ENCODE measurements around the gene ANKIB1.
"Not testable (repeated sequence)": the region's sequence is repeated elsewhere in the genome, so short reads cannot be mapped to it uniquely, and the experiment has no call there.

Gene ANKIB1

GRCh38 chr7:92410162-92410561 lies 164.4 kb downstream of the ANKIB1 start:
- DNase-seq = not testable (repeated sequence)

- no peak for DNase-seq
Observed at GRCh38 chr7:92412745-92413144, 167.0 kb downstream of the ANKIB1 start.

GRCh38 chr7:92413550-92413949 lies 167.8 kb downstream of the ANKIB1 start:
- DNase-seq = no peak

GRCh38 chr7:92415225-92415624 lies 169.5 kb downstream of the ANKIB1 start:
- DNase-seq = no peak

- DNase-seq = no peak
Observed at GRCh38 chr7:92417913-92418312, 172.1 kb downstream of the ANKIB1 start.

- no peak for DNase-seq
Observed at GRCh38 chr7:92421676-92422435, 176.1 kb downstream of the ANKIB1 start.

DNA sequence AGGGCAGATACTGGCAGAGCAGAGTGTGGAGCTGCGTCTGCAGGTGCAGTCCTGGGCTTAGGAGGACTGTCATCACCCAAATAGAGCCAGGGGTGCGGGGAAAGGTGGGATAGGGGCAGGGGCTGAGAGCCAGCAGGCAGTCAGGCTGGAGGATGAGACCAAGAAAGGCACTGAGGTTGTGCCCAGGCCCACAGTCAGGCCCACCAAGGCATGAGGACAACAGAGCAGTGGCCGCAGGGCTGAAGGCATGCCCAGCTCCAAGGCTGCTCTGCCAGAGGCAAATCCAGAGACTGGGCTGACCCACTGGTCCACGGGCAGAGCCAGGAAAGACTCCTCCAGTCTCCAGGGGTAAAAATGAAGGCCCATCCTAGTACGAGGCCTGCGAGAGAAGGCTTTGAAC lies 177.2 kb downstream of the ANKIB1 start:
- no peak for DNase-seq

DNA sequence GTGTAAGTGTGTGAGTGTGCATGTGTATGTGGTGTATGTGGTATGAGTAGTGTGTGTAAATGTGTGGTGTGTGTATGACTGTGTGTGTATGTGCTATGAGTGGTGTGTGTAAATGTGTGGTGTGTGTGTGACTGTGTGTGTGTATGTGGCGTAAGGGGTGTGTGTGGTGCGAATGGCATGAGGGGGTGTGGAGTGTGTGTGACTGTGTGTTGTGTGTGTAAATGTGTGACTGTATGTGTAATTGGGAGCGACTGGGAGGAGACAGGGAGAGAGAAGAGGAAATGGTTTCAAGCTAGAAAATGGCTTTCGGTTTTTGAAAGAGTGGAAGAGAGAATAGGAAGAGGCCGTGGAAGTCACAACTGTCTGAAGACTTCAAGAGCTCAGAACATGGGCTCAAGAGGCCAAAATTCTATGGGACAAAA lies 177.9 kb downstream of the ANKIB1 start:
- no peak for DNase-seq

GRCh38 chr7:92425311-92425947 lies 179.7 kb downstream of the ANKIB1 start:
- DNase-seq = peak; percentile 14

GRCh38 chr7:92427193-92427592 lies 181.4 kb downstream of the ANKIB1 start:
- no peak for DNase-seq

- DNase-seq = no peak
Observed at GRCh38 chr7:92432299-92432946, 186.6 kb downstream of the ANKIB1 start.

GRCh38 chr7:92433019-92433418 lies 187.2 kb downstream of the ANKIB1 start:
- no peak for DNase-seq

- DNase-seq = no peak
Observed at GRCh38 chr7:92435542-92435941, 189.8 kb downstream of the ANKIB1 start.

DNA sequence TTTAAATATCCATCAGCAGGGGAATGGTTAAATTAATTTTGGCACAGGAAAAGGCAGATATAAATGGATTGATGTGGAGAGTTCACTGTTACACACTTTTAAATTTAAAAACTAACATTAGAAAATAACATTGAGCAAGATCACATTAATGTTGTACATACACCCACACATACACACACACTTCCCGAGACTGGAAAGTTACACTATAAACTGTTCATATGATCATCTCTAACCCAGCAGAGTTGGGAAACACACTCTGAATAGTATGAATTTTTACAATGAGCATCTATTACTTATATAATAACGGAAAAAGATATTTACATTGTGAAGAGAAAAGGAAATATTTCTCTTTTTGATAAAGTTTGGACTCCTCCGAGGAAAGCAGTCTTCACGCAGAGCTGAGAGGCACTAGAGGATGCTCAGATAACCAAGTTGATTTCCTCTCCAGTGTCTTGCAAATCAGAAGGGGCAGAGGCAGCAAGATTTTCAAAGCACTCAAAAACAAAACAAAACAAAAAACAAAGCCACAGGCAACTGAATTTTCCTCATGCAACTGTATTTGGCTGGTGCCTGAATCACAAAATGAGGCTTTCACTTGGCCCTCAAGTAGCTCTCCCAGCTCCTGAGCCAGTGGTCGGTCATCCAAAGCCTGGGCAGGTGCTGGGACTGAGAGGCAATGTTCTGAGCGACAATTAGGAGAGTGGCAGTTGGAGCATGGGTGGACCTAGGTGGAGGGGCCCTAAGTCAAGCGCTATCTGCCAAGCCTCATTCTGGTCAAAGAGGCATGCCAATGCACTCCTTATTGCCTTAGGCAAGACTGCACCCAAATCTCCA lies 191.1 kb downstream of the ANKIB1 start:
- DNase-seq = no peak

DNA sequence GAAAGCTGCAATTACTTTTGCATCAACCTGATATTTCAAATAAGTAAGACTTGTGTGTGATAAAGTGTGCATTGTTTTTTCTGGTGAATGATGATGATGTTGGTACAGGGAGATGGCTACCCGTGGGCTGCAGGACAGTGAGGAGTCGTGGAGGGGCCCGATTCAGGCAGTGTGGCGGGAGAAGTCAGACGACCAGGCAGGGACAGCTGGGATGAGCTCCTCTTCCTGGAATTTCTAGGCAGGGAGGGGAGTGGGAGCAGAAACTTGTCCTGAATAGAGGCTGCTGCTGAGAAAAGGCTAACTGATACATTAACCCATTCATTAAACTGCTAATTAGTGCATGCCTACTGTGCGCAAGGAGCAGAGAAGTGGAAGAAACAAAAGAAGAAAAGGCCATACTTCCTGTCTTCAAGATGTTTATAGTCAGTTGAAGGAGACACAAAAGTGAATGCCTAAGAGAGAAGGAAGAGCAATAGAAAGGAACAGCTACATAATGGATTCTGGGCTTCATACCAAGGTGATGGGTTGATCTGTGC lies 192.2 kb downstream of the ANKIB1 start:
- DNase-seq = no peak

DNA sequence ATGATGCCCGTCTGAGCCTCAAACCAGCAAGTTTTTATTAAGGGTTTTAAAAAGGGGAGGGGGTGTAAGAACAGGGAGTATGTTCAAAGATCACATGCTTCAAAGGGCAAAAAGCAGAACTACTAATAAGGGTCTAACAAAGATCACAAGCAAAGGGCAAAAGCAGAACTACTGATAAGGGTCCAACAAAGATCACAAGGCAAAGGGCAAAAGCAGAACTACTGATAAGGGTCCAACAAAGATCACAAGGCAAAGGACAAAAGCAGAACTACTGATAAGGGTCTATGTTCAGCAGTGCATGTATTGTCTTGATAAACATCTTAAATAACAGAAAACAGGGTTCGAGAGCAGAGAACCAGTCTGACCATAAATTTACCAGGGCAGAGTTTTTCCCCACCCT lies 196.9 kb downstream of the ANKIB1 start:
- not testable (repeated sequence) for DNase-seq

GRCh38 chr7:92446869-92447344 lies 201.1 kb downstream of the ANKIB1 start:
- peak; percentile 86 for DNase-seq

DNA sequence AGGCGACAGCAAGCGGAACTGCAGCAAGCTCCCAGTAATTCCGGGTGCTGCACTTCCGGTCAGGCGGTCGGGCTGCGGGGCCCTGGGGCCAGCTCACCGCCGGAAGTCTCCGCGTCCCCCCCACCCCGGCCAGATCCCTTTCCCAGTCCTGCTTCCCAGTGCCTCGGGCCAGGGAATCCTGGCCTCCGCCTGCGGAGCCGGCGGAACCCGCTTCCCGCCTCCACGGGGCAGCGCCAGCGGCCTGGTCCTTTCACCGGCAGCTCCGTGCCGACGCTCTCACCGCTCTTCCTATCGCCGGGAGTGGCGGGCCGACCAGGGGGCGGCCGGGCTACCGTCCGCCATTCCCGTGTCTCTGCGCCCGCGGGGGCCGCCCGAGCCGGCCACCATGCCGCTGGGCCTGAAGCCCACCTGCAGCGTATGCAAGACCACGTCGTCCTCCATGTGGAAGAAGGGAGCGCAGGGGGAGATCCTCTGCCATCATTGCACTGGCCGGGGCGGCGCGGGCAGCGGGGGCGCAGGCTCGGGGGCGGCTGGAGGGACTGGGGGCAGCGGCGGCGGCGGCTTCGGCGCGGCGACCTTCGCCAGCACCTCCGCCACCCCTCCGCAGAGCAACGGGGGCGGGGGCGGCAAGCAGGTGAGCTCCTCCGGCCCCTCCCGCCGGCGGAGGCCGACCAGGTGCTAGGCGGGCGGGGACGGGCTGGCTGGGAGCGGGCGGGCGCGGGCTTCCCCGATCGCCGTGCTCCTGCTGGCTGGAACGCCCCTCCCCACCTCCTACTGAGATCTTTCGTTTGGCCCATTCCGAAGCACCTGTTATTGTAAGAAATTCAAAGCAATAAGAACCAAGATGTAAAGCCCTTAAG lies 201.8 kb downstream of the ANKIB1 start, which contains the start of gene GATAD1:
GATAD1 (plus strand) TSS at position 138 of the 860 bp plus-strand sequence; CDS start at position 386, 248 bp downstream.
- DNase-seq = no peak

DNA sequence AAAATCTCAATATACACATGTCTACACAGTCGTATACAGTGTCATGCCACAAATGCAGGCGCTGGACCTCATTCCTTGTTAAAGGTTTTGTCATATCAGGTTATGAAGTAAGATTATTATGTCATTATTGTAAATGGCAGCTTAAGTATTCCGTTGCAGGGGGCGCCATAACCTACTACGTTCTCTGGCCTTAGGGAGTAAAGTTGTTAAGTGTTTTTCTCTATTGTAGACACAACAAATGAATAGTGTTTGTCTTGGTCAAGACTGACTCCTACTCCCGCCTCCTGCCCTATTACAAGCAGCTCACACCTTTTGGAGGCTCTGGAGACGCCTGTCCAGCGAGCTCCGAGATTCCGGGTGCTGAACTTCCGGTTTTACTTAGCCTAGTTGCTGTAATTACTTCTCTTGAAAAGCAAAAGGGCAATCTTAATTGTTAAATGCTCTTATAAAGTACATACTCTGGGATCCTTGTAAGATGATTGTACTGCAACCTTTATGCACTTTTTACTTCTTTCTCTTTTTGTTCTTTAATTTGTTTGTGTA lies 202.5 kb downstream of the ANKIB1 start:
- peak; percentile 63 for DNase-seq

Measured in CD4-positive, alpha-beta T cell treated with Interleukin-4 for 4 hours (primary cell).